HG03159 (cell line): Measurements from ENCODE around the gene SDR9C7.
"Not testable (repeated sequence)": the region's sequence is repeated elsewhere in the genome, so short reads cannot be mapped to it uniquely, and the experiment has no call there.

ENCODE experiments used
- ATAC-seq: cut with Tn5 transposase; IDR thresholded peaks from one replicate; pipeline ENCODE4 v1.9.1; 2021; ENCODE audit warnings: mild to moderate bottlenecking, moderate library complexity; ENCODE audit not compliant: unreplicated experiment

The SDR9C7 gene

DNA sequence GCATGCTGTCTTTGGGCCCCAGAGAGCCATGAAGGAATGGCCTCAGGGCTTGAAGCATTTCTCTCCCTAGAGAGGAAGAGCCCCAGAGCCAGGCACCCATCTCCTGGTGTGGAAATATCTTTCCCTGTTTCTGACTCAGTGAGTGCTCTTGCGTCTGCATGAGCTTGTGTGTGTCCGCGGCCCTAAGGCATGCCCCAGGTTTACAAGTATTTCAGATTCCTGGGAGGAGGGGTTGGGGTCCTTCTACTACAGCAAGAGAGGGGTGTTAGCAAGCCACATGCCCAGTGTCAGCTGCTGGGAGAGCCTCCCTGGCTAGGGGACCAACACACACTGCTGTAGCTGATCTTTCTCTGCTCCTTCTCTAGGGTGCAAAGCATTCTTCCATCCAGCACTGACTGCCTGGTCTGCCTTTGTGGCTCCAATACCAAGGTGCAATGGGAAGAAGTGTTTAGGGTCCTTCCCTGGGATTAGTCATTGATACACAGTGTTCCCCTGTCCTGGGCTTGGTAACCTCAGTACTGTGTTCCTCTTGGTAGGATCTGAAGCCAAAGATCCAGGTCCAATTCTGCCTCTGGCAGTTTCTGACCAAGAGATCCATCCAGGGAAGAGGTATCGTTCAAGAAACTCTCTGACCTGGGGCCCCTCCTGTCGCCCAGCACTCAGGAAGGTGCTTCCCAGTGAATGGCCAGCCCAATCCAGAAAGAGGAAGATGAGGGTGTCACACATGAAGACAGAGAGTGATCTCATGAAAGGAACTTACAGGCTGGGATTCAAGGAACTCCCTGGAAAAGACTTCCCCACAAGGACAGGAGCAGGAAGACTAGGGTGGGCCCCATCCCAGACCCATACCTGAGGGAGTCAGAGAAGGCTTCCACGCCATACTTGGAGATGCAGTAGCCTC is 20.1 kb upstream of the SDR9C7 start:
- ATAC-seq = no peak

DNA sequence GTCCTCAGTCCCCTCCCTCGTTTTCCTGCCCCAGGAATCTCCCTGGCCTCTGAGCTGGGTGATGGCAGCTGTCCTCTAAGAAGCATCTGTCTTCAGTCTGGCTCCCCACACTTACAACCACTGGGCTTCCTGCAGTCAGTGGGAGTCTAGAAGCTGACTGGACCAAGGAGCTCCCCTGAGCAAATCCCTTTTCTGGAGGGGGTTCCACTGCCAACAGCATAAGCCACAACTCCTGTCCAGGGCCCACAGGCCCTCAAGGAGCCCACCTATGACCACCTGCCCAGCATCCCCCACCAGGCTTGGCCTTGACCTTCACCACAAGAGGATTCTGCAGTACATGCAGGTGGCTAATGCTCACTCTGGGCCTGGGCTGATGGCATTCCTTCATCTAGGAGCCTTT is 19.1 kb upstream of the SDR9C7 start:
- no peak for ATAC-seq

DNA sequence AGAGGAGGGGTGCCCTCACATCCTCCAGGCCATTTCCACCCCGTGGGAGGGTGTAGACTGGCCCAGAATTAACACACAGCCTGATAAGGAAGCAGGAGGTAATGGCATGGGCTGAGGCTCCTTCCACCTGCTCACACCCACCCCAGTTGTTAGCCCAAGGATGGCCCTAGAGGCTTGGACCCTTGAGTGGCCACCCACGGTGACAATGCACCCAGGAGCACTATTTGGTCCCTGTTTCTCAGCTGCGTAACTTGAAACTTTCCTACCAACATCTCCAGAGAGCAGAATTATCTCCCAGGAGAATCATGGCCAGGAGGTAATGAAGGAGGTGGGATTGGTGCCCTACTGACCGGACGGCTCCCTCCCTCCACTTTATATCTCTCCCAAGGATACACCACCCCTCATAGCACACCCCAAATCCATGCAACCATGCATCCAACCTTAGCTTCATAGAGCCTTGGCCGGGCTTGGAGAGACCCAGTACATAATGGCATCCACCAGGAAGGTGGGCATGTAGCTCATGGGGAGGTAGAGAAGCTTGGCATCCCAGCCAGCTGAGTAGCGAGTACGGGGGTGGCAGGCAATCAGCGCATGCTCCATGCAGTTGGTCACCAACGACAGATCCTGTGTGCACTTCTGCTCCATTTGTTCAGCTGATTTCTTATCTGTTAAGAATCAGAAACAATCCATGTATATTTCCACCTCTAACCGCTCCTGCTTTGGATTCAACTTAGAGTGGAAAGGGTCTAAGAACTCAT is 17.6 kb upstream of the SDR9C7 start:
- no peak for ATAC-seq

DNA sequence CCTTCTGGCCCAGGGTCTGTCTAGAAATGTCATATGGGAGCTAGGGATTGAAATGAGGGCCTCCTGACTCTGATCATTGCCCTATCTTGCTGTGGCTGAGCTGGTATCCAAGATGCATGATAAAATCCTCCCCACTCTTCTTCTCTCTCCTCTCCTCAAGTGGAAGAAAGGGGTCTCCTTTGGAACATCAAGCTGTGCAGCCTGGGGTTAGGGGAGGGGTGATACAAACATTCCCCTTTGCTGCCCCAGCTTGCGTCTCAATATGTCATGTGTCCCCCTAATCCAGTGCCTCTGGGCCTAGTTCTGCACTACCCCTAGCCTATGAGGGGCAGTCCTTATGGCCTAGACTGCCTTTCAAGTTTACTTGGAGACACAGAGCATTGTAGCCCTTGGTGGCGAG is 14.7 kb upstream of the SDR9C7 start:
- ATAC-seq = no peak

DNA sequence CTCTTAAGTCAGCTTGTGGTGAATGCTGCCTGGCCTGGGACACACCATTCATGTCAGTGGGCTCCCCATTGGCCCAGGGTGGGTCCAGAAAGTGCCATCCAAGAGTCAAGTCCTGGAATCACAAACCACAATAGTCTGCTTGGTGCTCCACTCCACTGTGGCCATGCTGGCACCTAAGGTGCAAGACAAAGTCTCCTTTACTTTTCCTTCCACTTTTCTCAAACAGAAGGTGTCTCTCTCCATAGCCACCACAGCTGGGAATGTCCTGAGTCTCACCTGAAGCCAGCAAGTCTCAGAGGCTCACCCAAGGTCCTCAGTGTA is 14.2 kb upstream of the SDR9C7 start:
- ATAC-seq = no peak

DNA sequence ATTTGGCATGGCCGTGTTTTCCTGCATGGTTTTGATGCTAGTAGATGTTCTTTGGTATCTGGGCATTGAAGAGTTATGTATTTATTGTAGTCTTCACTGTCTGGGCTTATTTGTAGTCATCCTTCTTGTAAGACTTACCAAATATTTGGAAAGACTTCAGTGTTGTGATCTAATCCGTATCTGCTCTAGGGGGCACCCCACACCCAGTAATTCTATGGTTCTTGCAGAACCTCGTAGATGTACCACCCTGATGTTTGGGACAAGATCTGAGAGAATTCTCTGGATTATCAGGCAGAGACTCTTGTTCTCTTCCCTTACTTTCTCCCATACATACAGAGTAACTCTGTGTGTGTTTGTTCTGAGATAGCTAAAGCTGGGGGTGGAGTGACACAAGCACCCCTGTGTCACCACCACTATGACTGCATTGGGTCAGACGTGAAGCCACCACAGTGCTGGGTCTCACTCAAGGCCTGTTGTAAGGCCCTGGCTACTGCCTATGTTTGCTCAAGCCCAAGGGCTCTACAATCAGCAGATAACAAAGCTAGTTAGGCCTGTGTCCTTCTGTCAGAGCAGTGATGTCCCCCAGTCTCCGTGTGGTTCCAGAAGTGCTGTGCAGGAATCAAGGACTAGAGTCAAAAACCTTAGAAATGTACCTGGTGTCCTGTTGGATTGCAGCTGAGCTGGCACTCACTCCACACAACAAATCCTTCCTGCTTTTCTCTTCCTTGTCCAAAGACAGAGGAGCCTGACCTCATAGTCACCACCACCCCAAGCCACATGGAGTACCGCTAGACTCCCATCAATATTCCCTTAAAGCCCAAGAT is 13.6 kb upstream of the SDR9C7 start:
- no peak for ATAC-seq

DNA sequence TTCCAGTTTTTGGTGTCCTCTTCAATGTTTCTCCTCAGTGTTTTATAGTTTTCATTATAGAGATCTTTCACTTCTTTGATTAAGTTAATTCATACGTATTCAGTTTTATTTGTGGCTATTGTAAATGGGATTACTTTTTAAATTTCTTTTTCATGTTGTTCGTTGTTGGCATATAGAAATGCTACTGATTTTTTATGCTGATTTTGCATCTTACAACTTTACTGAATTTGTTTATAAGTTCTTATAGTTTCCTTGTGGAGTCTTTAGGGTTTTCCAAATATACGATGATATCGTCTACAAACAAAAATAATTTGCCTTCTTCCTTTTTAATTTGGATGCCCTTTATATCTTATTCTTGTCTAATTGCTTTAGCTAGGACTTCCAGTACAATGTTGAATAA is 9.7 kb upstream of the SDR9C7 start:
- ATAC-seq = no peak

DNA sequence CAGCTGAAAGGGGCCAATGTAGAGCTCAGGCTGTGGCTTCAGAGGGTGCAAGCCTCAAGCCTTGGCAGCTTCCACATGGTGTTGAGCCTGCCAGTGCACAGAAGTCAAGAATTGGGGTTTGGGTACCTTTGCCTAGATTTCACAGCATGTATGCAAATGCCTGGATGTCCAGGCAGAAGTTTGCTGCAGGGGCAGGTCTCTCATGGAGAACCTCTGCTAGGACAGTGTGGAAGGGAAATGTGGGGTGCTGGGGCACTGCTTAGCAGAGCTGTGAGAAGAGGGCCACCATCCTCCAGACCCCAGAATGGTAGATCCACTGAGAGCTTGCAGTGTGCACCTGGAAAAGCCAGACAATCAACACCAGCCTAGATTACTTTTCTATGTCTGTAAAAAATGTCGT is 9.2 kb upstream of the SDR9C7 start:
- not testable (repeated sequence) for ATAC-seq

DNA sequence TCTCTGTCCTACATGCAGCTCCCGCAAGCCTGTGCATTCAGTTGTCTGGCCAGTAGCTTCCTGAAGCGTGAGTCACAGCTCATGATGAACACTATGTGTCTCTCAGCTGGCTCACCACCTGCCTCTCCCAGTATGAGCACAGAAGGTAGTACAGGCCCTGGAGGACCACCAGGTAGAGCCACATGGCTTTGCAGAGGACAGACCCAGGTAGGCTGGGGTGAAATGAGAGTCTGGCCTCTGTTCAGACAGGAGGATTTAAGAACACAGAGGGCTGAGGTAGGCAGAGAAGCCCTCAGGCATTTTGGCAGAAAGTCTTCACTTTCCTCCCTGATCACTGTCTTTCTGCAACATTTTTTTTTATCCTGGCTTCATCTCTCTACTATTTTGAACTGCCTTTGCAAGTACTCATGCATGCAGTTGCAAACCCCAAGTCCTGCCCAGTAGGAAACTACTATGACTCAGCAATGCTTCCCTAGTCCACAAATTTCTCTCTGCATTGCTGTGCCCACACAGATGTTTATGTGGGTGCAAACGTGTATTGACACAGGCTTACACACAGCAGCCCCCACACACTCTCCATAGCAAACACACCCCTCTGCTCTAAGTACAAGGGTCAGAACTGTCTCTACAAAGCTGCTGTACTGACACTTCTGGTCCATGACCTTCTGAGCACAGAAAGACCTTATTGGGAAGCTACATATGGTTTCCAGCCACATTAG is 7.2 kb upstream of the SDR9C7 start:
- no peak for ATAC-seq

DNA sequence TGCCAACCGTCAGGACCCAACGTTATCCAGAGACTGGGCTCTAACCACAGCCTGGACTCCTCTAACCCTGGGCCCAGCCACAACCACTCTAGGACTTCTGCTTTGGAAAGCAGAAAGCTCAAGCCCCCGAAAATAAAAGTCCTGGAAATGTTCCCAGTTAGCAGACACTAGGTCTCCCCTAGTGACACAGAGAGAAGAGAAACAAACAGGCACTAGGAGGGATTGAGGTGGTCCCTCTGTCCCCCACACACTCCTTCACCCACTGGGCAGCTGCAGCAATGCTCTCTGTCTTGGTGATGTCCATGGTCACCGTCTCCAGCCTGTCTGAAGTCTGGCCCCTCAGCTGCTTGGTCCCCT is 6.7 kb upstream of the SDR9C7 start:
- ATAC-seq = not testable (repeated sequence)

DNA sequence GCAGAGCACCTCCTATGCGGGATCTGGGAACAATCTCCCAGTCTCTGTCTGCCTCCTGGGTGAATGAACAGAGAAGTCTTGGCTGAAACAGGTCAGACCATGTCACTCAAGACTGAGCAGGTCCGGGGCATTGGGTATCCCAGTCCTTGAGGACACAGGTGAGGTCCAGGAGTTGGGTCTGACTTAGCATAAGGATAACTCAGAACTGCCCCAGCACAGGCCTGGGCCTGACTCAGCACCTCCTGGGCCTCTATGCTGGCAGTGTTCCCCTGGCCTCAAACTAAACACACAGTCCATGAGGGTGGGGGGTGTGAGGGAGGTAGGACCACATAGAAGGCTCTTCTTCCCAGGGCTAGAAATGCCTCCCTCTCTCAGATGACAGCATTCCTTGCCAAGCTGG is 1.5 kb upstream of the SDR9C7 start:
- no peak for ATAC-seq

DNA sequence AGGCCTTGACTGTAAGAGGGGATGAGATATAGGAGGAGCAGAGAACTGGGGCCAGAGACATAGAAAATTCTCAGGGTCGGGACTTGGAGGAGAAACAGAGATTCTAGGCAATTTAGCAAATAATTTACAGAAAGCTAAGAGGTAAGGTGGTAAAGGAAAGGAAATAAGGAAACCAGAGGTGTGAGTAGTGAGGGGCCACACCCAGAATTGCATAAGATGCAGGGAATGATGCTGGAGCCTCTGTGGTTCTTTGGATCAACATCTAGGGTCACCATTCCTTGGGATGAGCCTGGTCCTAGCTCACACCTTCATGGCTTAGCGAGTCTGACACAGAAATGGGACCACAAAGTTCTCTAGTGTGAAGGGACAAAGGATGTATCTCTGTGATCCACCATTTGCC is 949 bp upstream of the SDR9C7 start:
- ATAC-seq = no peak

DNA sequence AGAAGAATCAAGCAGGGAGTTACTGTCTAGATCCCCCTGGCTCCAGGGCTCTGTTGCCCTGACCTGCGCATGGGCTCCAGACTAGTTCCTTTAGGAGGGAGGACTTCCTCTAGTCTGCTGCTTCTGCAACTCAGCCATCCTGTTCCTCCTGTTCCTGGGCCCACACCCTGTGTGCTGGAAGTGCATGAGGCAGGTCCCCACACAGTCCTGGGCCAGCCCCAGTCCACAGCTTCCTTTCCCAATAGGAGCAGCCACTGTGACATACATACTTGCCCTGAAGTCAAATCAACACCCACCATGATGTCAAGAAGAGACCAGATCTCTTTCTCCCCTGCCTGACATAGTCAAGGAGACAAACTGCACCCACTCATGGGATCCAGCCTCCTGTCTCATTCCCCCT is 1.3 kb downstream of the SDR9C7 start:
- no peak for ATAC-seq

DNA sequence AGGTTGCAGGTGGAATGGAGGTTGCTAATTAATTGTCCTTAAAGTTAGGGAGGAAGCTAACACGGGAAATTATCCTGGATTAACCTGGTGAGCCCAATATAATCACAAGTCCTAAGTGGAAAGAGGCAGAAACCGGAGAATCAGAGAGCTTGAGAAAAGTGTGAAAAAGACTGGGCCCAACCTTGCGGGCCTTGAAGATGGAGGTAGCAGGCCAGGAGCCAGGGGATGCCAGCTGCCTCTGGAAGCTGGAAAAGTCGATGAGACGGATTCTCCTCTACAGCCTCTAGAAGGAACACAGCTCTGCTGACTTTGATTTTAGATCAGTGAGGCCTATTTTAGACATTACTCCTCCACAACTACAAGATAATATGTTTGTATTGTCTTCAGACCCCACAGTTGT is 2.1 kb downstream of the SDR9C7 start:
- no peak for ATAC-seq

DNA sequence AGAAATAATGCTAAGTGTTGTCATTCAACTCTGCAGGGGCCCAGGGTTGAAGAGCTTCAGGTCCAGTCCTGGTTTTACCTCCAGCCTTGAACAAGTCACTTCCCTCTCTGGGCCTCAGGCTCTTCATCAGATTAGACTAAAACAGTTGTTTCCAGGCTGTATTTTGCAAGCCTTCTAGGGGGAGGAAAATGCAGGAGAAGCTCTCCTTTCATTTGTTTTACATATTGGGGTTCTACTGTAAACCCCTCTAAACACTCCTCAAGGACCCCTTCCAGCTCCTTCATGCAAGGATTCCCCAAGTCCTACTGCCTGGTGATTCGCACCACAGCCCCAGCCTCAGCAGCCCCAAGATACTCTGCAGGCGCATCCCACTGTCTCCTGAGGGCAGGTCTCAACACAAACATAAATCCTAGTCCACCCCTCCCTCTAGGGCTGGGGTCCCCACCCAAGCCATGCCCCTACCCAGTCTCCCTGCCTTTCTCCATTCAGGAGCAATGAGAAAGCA is 2.7 kb downstream of the SDR9C7 start:
- ATAC-seq = no peak

DNA sequence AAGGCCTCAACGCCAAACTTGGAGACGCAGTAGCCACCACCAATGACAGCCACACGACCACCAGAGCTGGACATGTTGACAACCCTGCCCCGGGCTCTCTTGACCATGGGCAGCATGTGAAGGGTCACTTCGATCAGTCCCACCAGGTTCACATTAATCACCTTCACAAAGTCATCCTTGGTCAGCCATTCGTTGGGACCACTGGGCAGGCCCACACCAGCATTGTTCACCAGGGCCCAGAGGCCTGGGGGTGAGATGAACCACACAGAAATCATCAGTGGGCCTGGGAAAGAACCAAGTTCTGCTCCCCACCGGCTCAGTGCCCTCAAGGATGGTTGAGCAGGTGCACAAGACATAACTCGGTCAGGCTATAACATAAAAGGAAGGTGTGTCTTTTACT is 4.0 kb downstream of the SDR9C7 start:
- no peak for ATAC-seq

DNA sequence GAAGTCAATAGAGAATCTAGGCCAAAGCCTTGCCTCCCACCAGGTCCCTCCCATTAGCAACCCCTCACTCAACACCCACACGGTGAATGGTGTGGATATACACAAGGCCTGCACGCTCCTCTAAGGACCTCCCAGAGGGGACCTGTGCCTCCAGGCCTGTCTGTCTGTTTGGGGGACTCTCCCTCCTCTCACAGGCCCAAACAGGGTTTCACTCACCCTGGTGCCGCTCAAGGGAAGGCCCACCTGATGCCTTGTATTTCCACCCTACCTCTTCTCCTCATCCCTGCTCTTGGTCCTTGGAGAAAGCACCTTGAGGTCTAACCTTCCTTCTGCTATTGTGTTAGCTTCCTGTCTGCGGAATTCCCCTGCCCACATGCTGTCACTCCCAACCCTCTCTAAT is 4.4 kb downstream of the SDR9C7 start:
- ATAC-seq = no peak

DNA sequence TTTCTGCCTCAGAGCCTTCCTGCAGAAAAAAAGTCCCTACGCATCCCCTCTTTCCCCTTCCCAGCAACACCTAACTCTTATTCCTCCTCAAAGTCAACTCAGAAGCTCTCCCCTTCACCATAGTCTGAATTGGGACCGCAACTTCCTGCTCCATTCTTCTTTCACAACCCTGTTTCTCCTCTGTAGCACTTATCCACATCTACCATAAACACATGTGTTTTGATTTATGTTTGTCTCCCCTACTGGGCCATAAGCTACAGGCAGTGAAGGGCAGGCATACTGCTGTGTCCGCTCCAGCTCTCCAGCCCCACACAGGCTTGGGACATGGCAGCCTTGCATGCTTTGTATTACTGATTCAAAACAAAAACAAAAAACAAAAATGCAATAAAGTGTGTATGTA is 5.9 kb downstream of the SDR9C7 start:
- ATAC-seq = no peak

DNA sequence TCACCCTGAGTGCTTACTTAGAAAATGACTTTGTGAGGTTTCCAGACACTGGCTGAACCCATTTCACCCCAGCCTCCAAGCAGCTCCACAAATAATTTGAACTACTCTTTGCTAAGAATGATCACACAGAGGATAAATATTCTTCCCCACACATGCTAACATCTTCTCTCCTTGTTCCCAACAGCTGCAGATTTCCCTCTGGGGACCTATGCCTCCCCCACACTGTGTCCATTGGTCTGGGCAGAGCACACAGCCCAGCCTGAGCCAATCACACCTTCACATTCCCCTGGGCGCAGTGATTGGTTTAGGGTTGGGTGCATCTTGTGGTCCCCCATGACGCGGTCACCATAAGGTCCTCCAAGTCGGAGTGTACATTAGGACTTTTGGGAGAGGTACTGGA is 6.9 kb downstream of the SDR9C7 start:
- ATAC-seq = no peak

DNA sequence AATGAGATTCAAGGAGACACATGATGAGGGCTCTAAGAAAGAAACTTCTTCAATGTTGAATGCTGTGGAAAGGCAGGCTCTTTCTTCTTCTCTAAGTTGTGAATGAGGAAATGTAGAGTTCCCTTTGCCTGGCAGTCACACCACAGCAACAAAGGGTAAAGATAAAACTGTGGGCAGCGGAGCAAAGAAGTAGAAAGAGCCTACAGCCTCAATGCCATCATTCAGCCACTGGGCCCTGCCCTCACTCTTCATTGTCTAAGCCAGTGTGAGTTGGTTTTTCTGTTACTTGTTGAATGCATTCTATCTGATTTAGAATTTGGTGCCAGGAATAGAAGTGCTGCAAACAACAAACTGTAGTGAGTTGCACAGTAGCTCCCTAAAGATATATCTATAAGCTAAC is 12.2 kb downstream of the SDR9C7 start:
- no peak for ATAC-seq

DNA sequence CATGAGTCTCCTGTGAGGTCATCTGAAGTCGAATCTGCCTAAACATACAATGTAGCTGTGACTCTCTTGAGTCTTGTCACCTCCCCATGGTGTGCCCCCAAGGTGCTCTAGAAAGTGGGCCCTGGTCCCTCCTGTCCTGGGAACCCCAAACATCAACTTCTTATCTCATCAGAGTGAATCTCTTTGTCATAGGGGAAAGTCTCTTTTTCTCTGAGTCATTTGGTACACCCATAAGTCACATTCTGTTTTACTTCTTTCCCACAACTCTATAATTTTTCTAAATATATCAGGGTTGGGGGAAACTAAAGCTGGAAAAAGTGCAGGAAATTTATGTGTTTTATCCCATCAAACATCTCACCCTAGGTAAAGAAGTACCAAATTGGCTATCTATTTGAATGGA is 12.9 kb downstream of the SDR9C7 start:
- no peak for ATAC-seq
